ENCODE measurements around the gene LKAAEAR1.
A peak's percentile ranks its signal among the peaks of the same experiment; 100 is the strongest.

The LKAAEAR1 gene

DNA sequence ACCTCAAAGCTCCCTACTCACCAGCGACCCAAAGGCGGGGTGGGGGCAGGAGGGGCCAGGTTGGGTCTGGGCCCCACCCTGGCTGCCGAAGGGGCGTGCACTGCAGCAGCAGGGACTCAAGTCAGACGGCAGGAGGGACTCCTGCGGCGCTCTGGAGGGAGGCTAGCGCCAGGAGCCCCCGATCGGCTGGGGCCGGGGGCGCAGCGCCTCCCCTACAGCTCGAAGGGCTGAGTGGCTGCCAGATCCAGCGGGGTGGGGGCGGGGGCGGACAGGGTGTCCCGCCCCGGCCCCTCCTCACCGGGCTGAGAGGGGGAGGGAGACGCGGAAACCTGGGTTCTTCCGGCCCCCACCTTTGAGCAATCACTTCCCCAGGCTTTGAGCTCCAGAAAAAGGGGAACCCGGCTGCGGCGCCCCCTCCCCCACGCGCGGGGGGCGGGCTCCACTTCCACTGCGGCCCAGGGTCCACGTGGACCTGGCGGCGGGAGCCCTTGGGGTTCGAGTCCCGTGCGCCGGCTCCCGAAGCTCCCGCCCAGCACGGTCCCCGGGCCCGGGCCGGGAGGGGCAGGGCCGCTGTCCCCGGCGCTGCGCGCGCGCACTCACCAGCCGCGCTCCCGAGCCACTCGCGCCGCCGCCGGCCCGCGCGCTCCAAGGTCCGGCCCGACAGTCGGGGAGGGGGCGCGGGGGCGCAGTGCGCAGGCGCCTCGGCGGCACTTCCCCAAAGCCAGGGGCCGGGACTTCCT lies 4.8 kb downstream of the LKAAEAR1 start, which contains the start of gene RGS19:
RGS19 (minus strand) TSS at position 246 of the 740 bp plus-strand sequence. CDS start 2,632 bp downstream, outside the sequence.
- in situ Hi-C loops (cut with MboI; ENCODE audit: low pct_unique_long_range_greater_than_20kb, low sequenced_read_pairs, unreplicated experiment) = no loop called here
- DNase-seq (ENCODE audit: low spot score) = peak; percentile 95
- TF ChIP-seq, protein P1, sequence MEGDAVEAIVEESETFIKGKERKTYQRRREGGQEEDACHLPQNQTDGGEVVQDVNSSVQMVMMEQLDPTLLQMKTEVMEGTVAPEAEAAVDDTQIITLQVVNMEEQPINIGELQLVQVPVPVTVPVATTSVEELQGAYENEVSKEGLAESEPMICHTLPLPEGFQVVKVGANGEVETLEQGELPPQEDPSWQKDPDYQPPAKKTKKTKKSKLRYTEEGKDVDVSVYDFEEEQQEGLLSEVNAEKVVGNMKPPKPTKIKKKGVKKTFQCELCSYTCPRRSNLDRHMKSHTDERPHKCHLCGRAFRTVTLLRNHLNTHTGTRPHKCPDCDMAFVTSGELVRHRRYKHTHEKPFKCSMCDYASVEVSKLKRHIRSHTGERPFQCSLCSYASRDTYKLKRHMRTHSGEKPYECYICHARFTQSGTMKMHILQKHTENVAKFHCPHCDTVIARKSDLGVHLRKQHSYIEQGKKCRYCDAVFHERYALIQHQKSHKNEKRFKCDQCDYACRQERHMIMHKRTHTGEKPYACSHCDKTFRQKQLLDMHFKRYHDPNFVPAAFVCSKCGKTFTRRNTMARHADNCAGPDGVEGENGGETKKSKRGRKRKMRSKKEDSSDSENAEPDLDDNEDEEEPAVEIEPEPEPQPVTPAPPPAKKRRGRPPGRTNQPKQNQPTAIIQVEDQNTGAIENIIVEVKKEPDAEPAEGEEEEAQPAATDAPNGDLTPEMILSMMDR (IDR thresholded peaks at IDR 0.05; ENCODE audit: extremely low read depth, insufficient read depth, missing control alignments) = no peak

DNA sequence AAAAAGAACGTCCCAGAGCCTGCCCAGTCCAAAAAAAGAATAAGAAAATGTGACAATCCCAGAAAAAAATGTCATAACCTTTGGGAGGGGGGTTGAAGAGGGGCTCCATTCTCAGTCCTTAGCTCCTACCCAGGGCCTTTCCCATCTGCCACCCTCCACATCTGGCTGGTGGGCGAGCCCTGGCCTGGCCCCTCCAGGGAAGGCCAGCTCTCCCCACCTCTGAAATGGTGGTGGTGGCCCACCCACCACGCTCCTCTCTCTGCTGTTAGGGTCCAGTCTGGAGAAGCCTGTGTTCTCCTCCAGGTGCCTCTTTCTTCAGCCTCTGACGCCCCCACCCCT lies 5.3 kb downstream of the LKAAEAR1 start:
- DNase-seq (ENCODE audit: low spot score) = no peak
- in situ Hi-C loops (cut with MboI; ENCODE audit: low pct_unique_long_range_greater_than_20kb, low sequenced_read_pairs, unreplicated experiment) = no loop called here
- TF ChIP-seq, protein P1 (IDR thresholded peaks at IDR 0.05; ENCODE audit: extremely low read depth, insufficient read depth, missing control alignments) = no peak

DNA sequence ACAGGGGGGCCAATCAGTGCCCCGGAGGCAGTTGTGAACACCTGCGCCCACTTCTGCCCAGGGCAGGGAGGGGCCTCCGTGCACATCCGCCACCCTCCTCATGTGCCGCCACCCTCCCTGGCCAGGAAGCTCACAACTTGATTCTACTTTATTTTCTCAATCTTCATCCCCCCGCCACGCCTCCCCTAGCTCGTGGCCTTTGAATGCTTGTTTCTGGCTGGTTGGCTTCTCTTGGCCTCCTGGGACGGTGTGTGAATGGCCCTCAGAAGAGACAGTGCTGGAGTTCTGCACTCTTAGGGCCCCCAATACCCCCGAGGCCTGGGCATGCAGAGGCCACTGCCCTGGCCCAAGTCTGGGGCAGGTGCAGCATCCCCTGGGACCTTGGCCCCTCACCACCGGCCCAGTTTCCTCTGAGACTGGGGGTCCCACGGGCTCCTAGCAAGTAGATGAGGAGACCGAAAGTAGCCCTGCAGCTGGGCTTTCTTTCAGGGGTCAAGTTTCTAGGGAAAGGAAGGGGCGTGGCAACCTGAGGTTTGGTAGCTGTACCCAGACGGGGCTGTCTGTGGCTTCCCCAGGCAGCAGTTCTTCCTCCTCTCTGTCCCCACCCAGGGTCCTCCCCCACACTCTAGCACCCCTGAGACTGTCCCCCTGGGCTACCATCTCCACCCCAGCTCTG lies 6.2 kb downstream of the LKAAEAR1 start:
- no peak for DNase-seq (ENCODE audit: low spot score)
- TF ChIP-seq, protein P1 (IDR thresholded peaks at IDR 0.05; ENCODE audit: extremely low read depth, insufficient read depth, missing control alignments) = no peak
- in situ Hi-C loops (cut with MboI; ENCODE audit: low pct_unique_long_range_greater_than_20kb, low sequenced_read_pairs, unreplicated experiment) = no loop called here

DNA sequence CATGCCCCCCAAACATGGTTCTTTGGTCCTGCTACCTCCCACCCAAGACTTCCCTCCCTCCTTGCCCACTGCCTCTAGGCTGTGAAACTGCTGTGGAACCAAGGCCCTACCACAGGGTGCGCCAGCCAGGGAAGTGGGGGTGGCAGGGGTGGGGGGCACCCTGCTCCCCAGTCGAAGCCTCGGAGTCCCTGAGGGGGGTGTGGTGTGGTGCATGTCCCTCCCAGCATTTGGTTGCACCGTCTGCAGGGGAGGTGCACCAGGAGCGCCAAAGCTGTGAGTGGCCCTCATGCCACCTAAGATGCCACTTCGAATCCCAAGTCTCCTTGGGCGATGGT lies 6.7 kb downstream of the LKAAEAR1 start:
- in situ Hi-C loops (cut with MboI; ENCODE audit: low pct_unique_long_range_greater_than_20kb, low sequenced_read_pairs, unreplicated experiment) = no loop called here
- TF ChIP-seq, protein P1 (IDR thresholded peaks at IDR 0.05; ENCODE audit: extremely low read depth, insufficient read depth, missing control alignments) = no peak
- DNase-seq (ENCODE audit: low spot score) = no peak

DNA sequence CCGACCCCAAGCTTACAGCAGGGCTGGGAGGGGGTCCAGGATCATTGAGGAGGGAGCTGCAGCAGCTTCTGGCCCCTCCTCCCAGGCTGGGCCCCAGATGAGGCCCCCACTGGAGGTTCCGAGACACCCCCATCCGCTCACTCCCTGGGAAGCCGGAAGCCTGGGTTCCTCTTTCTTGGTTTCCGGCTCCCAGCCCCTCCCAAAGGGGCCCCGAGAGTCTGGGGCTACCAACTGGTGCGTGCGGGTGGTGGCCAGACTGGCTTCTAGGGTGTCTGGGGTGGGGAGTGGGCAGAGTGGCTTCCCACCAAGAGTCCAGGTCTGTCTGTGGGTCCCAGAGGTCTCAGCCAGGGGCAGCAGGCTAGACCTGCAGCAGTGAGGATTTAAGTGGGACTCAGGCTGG lies 7.1 kb downstream of the LKAAEAR1 start:
- in situ Hi-C loops (cut with MboI; ENCODE audit: low pct_unique_long_range_greater_than_20kb, low sequenced_read_pairs, unreplicated experiment) = no loop called here
- peak; percentile 70 for DNase-seq (ENCODE audit: low spot score)
- TF ChIP-seq, protein P1 (IDR thresholded peaks at IDR 0.05; ENCODE audit: extremely low read depth, insufficient read depth, missing control alignments) = no peak

DNA sequence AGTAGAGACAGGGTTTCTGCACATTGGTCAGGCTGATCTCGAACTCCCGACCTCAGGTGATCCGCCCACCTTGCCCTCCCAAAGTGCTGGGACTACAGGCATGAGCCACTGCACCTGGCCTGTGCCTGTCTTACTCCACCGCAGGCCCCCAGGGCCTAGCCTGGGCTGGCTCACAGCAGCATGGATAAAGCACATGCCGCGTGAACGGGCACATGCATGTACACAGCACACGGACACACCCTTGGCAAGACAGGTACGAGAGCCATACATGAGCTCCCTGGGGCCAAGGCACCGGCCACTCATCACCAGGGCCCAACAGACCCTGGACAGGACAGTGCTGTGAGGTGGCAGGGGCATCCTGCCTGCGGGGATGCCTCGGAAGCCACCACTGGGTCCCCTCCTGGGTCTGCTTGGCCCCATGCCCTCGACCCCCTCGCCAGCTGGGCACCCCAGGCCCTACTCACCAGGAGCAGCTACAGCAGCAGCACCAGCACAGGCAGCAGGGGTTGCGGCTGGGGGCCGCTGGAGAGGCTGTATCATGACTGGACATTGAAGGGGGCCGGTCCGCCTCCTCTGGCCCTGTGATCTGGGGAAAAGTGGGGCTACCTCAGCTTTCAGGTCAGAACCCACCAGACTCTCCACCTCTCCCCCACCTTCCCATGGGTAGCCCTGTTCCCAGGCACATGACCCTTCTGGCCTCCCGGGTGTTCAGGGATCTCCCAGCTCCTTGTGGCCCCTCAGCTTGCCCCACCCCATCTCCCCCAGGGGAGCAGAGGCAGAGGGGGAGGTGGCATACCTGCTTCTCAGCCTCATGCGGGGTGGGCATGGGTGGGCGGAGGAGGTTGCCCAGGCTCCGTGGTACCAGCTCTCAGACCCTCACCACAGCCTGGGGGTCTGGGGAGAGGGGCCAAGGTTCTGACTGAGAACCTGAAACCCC lies 7.9 kb downstream of the LKAAEAR1 start:
- DNase-seq (ENCODE audit: low spot score) = no peak
- in situ Hi-C loops (cut with MboI; ENCODE audit: low pct_unique_long_range_greater_than_20kb, low sequenced_read_pairs, unreplicated experiment) = no loop called here
- TF ChIP-seq, protein P1 (IDR thresholded peaks at IDR 0.05; ENCODE audit: extremely low read depth, insufficient read depth, missing control alignments) = no peak

All from GM13977 (cell line).